GM12891 (cell line): ENCODE results near the gene UGT2B17. TPM values are rescaled to one million over a fixed set of nuclear protein-coding genes. Genes with fewer than 3 reads are reported as not detected.
"Not testable (repeated sequence)": the region's sequence is repeated elsewhere in the genome, so short reads cannot be mapped to it uniquely, and the experiment has no call there.

ENCODE experiments used
- DNase-seq: peaks from one replicate; pipeline ENCODE4 v3.0.0; 2011; ENCODE audit warnings: low spot score; ENCODE audit not compliant: insufficient read length
- FAIRE-seq: peaks from 2 replicates; lab custom pipeline; 2011; peaks lifted over from hg19 to GRCh38; lab: Jason Lieb, UNC
- PAX5 ChIP-seq: IDR thresholded peaks from 2 replicates; pipeline ENCODE4 v1.6.1; 2011; ENCODE audit warnings: low read length, moderate library complexity, mild to moderate bottlenecking; ENCODE audit not compliant: insufficient read depth, severe bottlenecking
- POLR2A ChIP-seq: IDR thresholded peaks from 2 replicates; pipeline ENCODE4 v1.6.1; 2011; ENCODE audit warnings: low read depth, low read length, control low read depth
- POLR2AphosphoS5 ChIP-seq: IDR thresholded peaks from 2 replicates; pipeline ENCODE4 v1.6.1; 2011; ENCODE audit warnings: low read depth, low read length, control low read depth
- POU2F2 ChIP-seq: IDR thresholded peaks from 2 replicates; pipeline ENCODE4 v1.6.1; 2011; ENCODE audit warnings: low read depth, mild to moderate bottlenecking, control low read depth, low read length, moderate library complexity
- SPI1 ChIP-seq: IDR thresholded peaks from 2 replicates; pipeline ENCODE4 v1.6.1; 2011; ENCODE audit warnings: low read depth, low read length, control low read depth
- TAF1 ChIP-seq: IDR thresholded peaks from 2 replicates; pipeline ENCODE4 v1.6.1; 2011; ENCODE audit warnings: low read depth, low read length, control low read depth
- polyA plus RNA-seq: library from polyadenylated mRNA; unstranded; fragments of >200 nt; gene quantifications from one replicate; pipeline ENCODE4 v1.2.1, GENCODE V29; 2012; ENCODE audit warnings: low read depth, missing spikeins, inconsistent platforms; ENCODE audit not compliant: missing spikeins

Gene UGT2B17
- polyA plus RNA-seq: 15.1 TPM

GRCh38 chr4:68576272-68577125, at the start of gene UGT2B17:
TSS of gene UGT2B17 (minus strand) at chr4:68576322. CDS start at chr4:68568484, 7,838 bp downstream.
- FAIRE-seq (no peak), DNase-seq (peak; percentile 1)
- no peak for TF ChIP-seq PAX5
- no peak for TF ChIP-seq POLR2AphosphoS5
- no peak for TF ChIP-seq POLR2A

- DNase-seq, FAIRE-seq: not testable (repeated sequence)
Observed at GRCh38 chr4:68622731-68623130, 46.6 kb upstream of the UGT2B17 start.

DNA sequence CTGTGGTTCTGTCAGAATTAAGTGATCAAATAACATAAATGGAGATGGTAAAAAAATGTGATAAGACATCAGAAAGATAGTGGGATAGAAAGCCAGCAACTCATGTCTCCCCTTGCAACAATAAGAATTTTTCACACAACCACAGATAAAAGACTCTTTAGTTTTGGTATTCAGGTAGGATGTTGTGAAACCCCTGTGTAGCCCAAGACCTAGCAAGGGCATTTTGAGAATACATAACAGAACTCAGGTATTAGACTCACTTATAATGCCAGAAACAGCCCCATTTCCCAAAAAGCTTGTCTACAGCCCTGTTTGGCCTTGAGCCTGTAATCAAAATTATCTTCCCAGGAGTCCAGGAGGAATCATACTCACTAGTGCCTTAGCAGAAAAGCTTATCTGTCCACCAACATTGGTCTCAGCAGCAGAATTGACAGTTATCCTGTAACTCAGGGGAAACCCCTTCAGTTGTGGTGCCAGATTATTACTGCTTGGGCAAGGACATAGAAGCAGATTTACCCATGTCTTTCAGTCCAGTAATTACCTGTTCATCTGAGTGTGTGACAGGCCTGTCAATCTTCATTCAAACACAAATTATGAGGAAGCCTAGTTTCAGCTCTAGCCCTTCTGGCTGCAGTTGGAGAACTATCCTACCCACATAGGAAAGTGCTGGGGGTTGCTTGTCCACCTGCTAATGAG, 41.0 kb upstream of the UGT2B17 start:
- TF ChIP-seq PAX5: no peak
- no peak for TF ChIP-seq TAF1
- no peak for TF ChIP-seq POU2F2
- TF ChIP-seq SPI1: no peak
- TF ChIP-seq POLR2AphosphoS5: no peak
- TF ChIP-seq POLR2A: no peak
- FAIRE-seq: no peak
- DNase-seq: no peak

GRCh38 chr4:68615699-68616422, 39.7 kb upstream of the UGT2B17 start:
- DNase-seq (no peak), FAIRE-seq (no peak)
- TF ChIP-seq POLR2AphosphoS5: no peak
- no peak for TF ChIP-seq PAX5
- no peak for TF ChIP-seq SPI1
- TF ChIP-seq POLR2A: no peak
- no peak for TF ChIP-seq TAF1
- TF ChIP-seq POU2F2: no peak

GRCh38 chr4:68613752-68614151, 37.6 kb upstream of the UGT2B17 start:
- FAIRE-seq (no peak), DNase-seq (no peak)
- no peak for TF ChIP-seq POLR2A
- TF ChIP-seq PAX5: no peak
- no peak for TF ChIP-seq SPI1
- no peak for TF ChIP-seq POLR2AphosphoS5

- TF ChIP-seq POLR2AphosphoS5: no peak
- no peak for TF ChIP-seq PAX5
- no peak for TF ChIP-seq POLR2A
- no peak for TF ChIP-seq TAF1
- no peak for TF ChIP-seq SPI1
- TF ChIP-seq POU2F2: no peak
- DNase-seq (no peak), FAIRE-seq (no peak)
Observed at GRCh38 chr4:68606240-68606639, 30.1 kb upstream of the UGT2B17 start.

DNA sequence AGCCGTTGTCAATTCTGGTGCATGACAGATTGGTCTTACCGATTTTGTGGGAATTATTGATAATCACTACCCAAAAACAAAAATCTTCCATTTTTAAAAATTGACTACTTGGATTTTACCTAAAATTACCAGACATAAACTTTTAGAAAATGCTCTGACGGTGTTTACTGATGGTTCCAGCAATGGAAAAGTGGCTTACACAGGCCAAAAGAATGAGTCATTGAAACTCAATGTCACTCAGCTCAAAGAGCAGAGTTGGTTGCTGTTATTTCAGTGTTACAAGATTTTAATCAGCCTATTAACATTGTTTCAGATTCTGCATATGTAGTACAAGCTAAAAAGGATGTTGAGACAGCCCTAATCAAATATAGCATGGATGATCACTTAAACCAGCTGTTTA, 23.0 kb upstream of the UGT2B17 start:
- no peak for TF ChIP-seq TAF1
- no peak for TF ChIP-seq POLR2A
- TF ChIP-seq SPI1: no peak
- TF ChIP-seq POLR2AphosphoS5: no peak
- TF ChIP-seq PAX5: no peak
- TF ChIP-seq POU2F2: no peak
- no peak for FAIRE-seq
- DNase-seq: no peak

GRCh38 chr4:68597482-68597881, 21.4 kb upstream of the UGT2B17 start:
- no peak for TF ChIP-seq POLR2A
- no peak for TF ChIP-seq POU2F2
- no peak for TF ChIP-seq SPI1
- no peak for TF ChIP-seq POLR2AphosphoS5
- no peak for TF ChIP-seq PAX5
- no peak for TF ChIP-seq TAF1
- FAIRE-seq: no peak

GRCh38 chr4:68594678-68595077, 18.6 kb upstream of the UGT2B17 start:
- DNase-seq (no peak), FAIRE-seq (no peak)

More at GRCh38 chr4:68597482-68597881, 21.4 kb upstream of the UGT2B17 start:
- DNase-seq: no peak

More at GRCh38 chr4:68594678-68595077, 18.6 kb upstream of the UGT2B17 start:
- TF ChIP-seq POU2F2 (no peak), POLR2AphosphoS5 (no peak), TAF1 (no peak), PAX5 (no peak), SPI1 (no peak), POLR2A (no peak)
